Uterus (tissue), 4 donors: Measurements from ENCODE around the gene CDK6. TPM values are rescaled to one million over a fixed set of nuclear protein-coding genes. Genes with fewer than 3 reads are reported as not detected.
A peak's percentile ranks its signal among the peaks of the same experiment; 100 is the strongest.

Experiments
- DNase-seq, 2 donors: peaks; one replicate each; pipeline ENCODE4 v3.0.0-alpha.2; 2019 to 2020
- H3K27ac ChIP-seq, 2 donors: fragments of 200-600 bp; sonication (generic); 1 replicate in 1 of 2; 2 replicates in 1 of 2; pipeline ENCODE4 v1.5.1; 2016 to 2018
- H3K27me3 ChIP-seq, 2 donors: fragments of 200-600 bp; sonication (generic); one replicate each; pipeline ENCODE4 v1.5.1; 2018 to 2019; ENCODE audit warnings: control low read depth in 1 of 2
- H3K36me3 ChIP-seq, 2 donors: fragments of 200-600 bp; sonication (generic); one replicate each; pipeline ENCODE4 v1.5.1; 2019; ENCODE audit warnings: control low read depth in 1 of 2
- H3K4me1 ChIP-seq, 2 donors: fragments of 200-600 bp; sonication (generic); one replicate each; pipeline ENCODE4 v1.5.1; 2018 to 2019; ENCODE audit warnings: control low read depth in 1 of 2
- H3K4me3 ChIP-seq, 2 donors: fragments of 200-600 bp; sonication (generic); 1 replicate in 1 of 2; 2 replicates in 1 of 2; pipeline ENCODE4 v1.5.1; 2018 to 2019; ENCODE audit warnings: mild to moderate bottlenecking in 1 of 2
- H3K9me3 ChIP-seq, 2 donors: fragments of 200-600 bp; sonication (generic); one replicate each; pipeline ENCODE4 v1.5.1; 2019; ENCODE audit warnings: control low read depth in 1 of 2
- CTCF ChIP-seq, 4 experiments: fragments of 200-600 bp in 2 of 4; fragments of 450-650 bp in 2 of 4; sonication (generic) in 2 of 4; IDR thresholded peaks; one replicate each; pipeline ENCODE4 v1.5.1; 2016 to 2019; ENCODE audit warnings: antibody characterized with exemption in 4 of 4, mild to moderate bottlenecking in 2 of 4, moderate library complexity in 1 of 4
- POLR2A ChIP-seq, 2 donors: fragments of 450-650 bp; IDR thresholded peaks; one replicate each; pipeline ENCODE4 v1.6.1; 2016; ENCODE audit warnings: antibody characterized with exemption in 2 of 2, mild to moderate bottlenecking in 1 of 2, moderate library complexity in 1 of 2
- intact Hi-C: fragments of 100-400 bp; cut with DNase I; formaldehyde crosslinking; loops from one replicate; pipeline ENCODE4 v1.15.1; 2023; ENCODE audit warnings: low total_unique reads
- total RNA-seq, 4 donors: library from RNA; depleted of rRNA in 3 of 4; stranded (reverse); fragments of >200 nt in 3 of 4; gene quantifications; one replicate each; pipeline versions ENCODE4 v1.1.0 to v1.2.4, GENCODE V29; 2014 to 2023
- donor health status: DM: yes; HTN: yes; CAD: no.

Gene CDK6
- total RNA-seq, 4 donors from 2014 or later: 5.9 to 117 (median 15.2) TPM

DNA sequence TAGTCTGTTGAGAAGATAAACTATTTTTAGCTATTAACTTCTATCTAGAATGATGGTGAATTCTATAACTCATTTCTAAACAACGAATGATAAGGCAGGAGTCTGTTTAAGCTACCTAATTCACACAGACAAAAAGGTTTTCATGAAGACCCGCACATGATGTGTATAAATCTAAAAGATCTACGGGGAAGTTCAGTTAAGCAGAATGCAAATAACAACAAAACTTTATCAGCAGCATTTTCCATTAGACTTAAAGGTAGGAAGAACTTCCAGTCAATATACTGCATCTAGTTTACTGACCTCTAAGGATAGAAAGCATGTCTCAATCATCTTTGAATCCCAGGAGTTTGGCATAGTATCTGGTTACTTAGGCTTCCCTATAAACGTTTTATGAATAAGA, 62.6 kb downstream of the CDK6 start:
- Histone ChIP-seq H3K4me1 (no peaks in the 10 kb centered on the region), H3K27ac (no peak overlapping the region), H3K4me3 (no peak overlapping the region), H3K36me3 (no peaks in the 10 kb centered on the region), H3K27me3 (no peaks in the 10 kb centered on the region), H3K9me3 (no peaks in the 10 kb centered on the region)
- intact Hi-C loops: no loop called here
- DNase-seq: no peak
- TF ChIP-seq CTCF (IDR thresholded peaks at IDR 0.05) (no peak), POLR2A (IDR thresholded peaks at IDR 0.05) (no peak)

DNA sequence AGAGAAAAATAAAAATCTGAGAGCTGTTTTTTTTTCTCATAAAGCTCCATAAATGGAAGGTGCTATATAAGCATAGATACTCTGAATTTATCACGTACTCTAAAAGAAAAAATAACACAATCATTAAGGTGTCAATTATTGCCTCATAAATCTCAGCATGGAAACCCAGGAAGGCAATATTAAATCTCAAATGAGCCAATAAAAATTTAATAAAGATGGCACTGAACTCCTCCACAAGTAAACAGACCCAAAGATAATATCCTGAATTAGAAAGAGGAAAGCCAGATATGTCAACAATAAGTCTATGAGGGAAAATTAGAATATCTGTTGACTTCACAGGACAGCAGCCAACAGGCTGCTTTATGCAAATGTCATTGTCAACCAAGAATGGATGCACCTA, 66.5 kb downstream of the CDK6 start:
- intact Hi-C loops: no loop called here
- H3K27ac ChIP-seq: no peak overlapping the region
- H3K36me3 ChIP-seq: no peaks in the 10 kb centered on the region
- no peaks in the 10 kb centered on the region for H3K27me3 ChIP-seq
- DNase-seq: no peak
- H3K4me1 ChIP-seq: peaks cover 0 to 5% of the 10 kb centered on the region in 2 donors
- TF ChIP-seq POLR2A (IDR thresholded peaks at IDR 0.05) (no peak), CTCF (IDR thresholded peaks at IDR 0.05) (no peak)
- no peak overlapping the region for H3K4me3 ChIP-seq
- H3K9me3 ChIP-seq: no peaks in the 10 kb centered on the region

DNA sequence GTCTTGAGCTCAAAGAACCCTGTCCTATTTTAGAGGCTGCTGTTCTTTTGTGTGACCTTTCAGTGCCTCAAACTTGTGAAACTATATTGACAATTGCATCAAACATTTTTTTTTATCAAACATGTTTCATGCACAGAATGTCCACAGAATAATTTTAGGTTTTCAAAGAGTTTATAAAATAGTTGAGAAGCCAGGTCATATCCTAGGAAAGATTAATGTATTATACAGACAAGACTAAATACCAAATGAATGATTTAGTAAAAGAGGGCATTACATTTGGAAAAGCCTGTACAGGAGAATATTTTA, 67.0 kb downstream of the CDK6 start:
- H3K27ac ChIP-seq: no peak overlapping the region
- no peaks in the 10 kb centered on the region for H3K36me3 ChIP-seq
- no peak for DNase-seq
- no peak overlapping the region for H3K4me3 ChIP-seq
- intact Hi-C loops: no loop called here
- no peaks in the 10 kb centered on the region for H3K9me3 ChIP-seq
- H3K4me1 ChIP-seq: peaks cover 0 to 5% of the 10 kb centered on the region in 2 donors
- no peaks in the 10 kb centered on the region for H3K27me3 ChIP-seq
- TF ChIP-seq CTCF (IDR thresholded peaks at IDR 0.05) (no peak), POLR2A (IDR thresholded peaks at IDR 0.05) (no peak)

DNA sequence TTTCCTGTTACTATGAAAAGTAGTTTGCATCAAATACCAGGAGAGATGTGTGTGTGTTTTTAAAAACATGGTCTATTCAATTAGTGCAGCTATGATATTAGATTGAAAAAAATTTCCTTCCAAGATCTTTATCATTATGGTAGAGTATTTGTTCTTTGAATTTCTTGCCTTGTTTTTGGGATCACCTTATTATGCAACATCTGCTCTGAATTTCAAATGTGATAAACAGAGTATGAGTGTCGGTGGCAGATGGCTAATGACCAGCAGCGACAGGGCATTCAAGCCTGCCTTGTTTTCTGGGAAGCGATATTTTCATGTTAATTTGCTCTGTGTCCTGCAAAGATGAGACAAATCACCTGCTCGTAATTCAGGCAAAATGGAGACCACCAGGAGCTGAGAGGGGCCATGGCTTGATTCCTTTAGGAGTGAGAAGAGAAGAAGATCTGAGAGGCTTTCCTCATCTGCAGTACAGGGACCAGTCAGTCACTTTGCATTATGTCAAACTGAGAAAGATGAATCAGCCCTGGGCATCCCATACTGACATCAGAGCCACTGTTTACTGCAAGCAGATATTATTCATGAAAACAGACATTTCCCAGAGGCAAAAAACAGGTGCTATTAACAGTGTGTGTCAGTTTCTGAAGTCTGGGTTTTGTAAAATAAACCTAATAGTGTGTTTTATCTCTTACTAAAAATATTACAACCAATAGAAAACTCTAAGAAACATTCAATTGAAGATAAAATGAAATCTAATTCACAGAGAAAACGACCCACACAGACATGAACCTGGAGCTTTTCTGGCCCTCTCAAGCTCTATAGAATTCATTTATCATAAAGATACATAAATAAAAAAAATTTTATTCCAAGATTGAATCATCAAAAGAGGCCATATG, 67.6 kb downstream of the CDK6 start:
- no peaks in the 10 kb centered on the region for H3K9me3 ChIP-seq
- TF ChIP-seq POLR2A (IDR thresholded peaks at IDR 0.05) (no peak), CTCF (IDR thresholded peaks at IDR 0.05) (no peak)
- H3K4me3 ChIP-seq: no peak overlapping the region
- H3K4me1 ChIP-seq: peaks cover 0 to 5% of the 10 kb centered on the region in 2 donors
- no peak overlapping the region for H3K27ac ChIP-seq
- intact Hi-C loops: no loop called here
- no peaks in the 10 kb centered on the region for H3K27me3 ChIP-seq
- DNase-seq: no peak
- no peaks in the 10 kb centered on the region for H3K36me3 ChIP-seq

- H3K36me3 ChIP-seq: no peaks in the 10 kb centered on the region
- peaks cover 0 to 5% of the 10 kb centered on the region in 2 donors for H3K4me1 ChIP-seq
- H3K27ac ChIP-seq: peak overlapping the region in 1 of 2 donors; percentile 53
- H3K9me3 ChIP-seq: no peaks in the 10 kb centered on the region
- intact Hi-C loops: no loop called here
- no peaks in the 10 kb centered on the region for H3K27me3 ChIP-seq
- TF ChIP-seq POLR2A (IDR thresholded peaks at IDR 0.05) (no peak), CTCF (IDR thresholded peaks at IDR 0.05) (no peak)
- H3K4me3 ChIP-seq: no peak overlapping the region
- DNase-seq: no peak
These were observed 68.9 kb downstream of the CDK6 start for GRCh38 chr7:92767437-92767836.
